ENCODE results near the gene UBAP2L. TPM values are rescaled to one million over a fixed set of nuclear protein-coding genes. Genes with fewer than 3 reads are reported as not detected.

UBAP2L gene, protein sequence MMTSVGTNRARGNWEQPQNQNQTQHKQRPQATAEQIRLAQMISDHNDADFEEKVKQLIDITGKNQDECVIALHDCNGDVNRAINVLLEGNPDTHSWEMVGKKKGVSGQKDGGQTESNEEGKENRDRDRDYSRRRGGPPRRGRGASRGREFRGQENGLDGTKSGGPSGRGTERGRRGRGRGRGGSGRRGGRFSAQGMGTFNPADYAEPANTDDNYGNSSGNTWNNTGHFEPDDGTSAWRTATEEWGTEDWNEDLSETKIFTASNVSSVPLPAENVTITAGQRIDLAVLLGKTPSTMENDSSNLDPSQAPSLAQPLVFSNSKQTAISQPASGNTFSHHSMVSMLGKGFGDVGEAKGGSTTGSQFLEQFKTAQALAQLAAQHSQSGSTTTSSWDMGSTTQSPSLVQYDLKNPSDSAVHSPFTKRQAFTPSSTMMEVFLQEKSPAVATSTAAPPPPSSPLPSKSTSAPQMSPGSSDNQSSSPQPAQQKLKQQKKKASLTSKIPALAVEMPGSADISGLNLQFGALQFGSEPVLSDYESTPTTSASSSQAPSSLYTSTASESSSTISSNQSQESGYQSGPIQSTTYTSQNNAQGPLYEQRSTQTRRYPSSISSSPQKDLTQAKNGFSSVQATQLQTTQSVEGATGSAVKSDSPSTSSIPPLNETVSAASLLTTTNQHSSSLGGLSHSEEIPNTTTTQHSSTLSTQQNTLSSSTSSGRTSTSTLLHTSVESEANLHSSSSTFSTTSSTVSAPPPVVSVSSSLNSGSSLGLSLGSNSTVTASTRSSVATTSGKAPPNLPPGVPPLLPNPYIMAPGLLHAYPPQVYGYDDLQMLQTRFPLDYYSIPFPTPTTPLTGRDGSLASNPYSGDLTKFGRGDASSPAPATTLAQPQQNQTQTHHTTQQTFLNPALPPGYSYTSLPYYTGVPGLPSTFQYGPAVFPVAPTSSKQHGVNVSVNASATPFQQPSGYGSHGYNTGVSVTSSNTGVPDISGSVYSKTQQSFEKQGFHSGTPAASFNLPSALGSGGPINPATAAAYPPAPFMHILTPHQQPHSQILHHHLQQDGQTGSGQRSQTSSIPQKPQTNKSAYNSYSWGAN
- 58.4 and 63.2 TPM in 2 replicates for total RNA-seq

DNA sequence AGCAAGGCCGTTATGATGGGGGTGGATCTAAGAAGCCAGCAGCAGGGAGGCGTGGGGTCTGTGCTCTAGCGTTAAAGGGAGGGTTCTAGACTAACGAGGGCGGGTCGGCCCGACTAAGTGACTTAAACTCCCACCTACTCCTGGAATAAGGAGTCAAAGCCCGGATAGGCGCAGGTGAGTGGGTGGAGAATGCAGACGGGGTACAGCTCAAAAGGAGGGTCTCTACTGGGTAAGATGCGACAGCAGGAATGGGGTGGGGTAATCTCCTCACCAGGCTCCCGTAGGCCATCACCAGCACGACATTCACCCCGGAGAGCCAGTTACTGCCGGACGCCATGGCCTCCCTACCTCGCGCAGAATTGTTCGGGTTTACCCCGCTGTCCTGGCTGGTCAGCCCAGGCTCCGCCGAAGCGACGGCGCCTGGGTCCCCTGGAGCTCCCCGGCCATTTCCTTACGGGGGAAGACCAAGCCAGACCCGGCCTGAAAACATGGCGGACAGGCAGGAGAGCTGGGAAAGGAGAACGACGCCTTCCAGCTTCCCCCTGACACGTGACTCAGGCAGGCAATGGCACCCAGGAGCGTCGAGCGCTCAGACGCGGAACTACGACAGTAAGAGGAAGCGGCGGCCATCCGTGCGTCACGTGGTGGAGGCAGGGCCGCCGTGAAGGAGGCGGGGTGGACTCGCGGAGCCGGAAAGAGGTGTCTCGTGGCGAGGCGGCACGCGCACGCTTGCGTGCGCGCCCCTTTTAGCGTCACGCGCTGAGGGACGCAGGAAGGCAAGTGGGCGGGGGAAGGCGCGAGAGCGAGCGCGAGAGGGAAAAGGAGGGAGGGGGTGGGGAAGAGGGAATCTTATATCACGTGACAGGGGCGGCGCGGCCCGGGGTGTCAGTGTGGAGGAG lies at the start of gene UBAP2L:
Gene UBAP2L, plus strand, starts transcription at position 885 of the 899 bp plus-strand sequence. CDS start 4,169 bp downstream, outside the sequence.

DNA sequence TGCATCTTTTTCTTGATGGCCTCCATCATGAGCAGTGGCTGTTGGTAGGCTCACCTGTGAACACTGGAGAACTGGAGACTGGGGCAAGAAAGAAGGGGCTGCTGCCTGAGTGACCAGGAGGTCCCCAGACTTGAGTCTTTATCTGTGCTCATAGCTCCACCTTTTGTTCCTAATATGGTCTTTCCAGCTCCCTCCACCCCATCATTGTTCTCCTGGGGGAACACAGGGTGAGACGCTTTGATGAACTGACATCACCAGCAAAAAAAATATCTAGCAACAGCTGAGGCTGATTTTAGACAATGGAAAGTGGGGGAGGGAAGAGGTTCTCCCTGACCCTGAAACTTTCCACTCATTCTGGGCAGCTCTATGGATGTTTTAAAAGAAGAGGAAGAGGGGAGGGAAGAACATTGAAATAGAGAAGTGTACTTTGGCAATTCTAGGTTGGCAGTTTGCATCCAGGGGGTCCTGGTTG lies 28.7 kb upstream of the UBAP2L start, which contains the start of gene TPM3:
Gene TPM3, minus strand, starts transcription at position 111 of the 472 bp plus-strand sequence. Its CDS starts 82 bp downstream, at position 29.

DNA sequence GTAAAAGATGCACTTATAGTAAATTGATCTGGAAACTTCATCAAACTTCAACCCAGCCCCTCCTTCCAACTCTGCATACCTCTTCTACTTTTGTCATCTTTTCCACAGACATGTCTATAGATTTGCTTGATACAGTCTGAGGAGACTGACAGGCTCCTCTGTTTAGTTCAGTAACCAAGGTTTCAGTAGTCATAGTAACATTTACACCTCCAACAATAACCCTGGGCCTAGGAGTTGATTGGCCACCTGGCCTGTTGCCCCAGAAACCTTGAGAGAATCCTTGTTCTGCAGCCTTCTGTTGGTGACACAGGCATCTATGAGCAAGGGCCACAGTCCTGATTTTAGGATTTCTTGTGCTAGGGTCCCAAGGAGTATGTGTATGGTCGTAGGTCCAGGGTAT lies 14.6 kb upstream of the UBAP2L start, which contains the start of gene CFAP141:
Gene CFAP141, minus strand, starts transcription at position 138 of the 400 bp plus-strand sequence. Its CDS starts 26 bp downstream, at position 112.

DNA sequence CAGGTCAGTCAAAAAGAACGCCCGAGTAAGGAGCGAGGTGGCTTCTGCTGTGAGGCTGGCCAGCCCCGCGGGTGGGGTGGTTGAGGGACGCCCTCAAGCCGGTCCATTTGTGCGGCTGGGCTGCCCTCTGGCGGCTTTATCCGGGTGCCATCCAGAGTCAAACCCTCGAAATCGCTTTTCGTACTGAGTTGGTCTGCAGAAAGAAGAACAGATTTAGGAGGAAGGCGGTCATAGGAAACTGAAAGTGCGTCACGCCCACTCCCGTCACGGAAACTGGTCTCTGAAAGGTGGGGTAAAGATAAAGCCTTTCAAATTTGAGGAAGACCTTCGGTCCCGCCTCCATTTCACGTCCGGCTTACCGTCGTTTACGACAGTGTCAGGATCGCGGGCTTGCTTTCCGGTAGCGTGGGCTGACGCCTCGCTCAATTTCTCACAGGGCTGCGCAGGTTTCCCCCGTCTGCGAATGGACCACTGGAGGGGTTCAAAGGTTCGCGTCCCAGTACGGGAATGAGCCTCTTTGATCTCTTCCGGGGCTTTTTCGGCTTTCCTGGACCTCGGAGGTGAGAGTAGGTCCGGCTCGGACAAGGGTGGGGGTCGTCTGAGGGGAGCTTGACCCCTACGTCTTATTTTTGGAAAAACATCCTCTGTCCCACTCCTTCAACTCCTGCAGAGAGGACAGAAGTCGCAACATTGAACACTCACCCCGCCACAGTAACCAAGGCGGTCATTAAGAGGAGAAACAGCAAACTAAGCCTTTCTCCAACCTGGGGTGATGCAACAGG lies 51.7 kb downstream of the UBAP2L start, which contains the start of gene HAX1:
Gene HAX1, plus strand, starts transcription at position 413 of the 782 bp plus-strand sequence. Its CDS starts 95 bp downstream, at position 508.

Other genes starting within 250 kb of the UBAP2L start
- 249 and 263 TPM in 2 replicates for gene JTB, start 243.3 kb upstream of the UBAP2L start, total RNA-seq
- 52.4 and 103 TPM in 2 replicates for gene RAB13, start 234.6 kb upstream of the UBAP2L start, total RNA-seq
- gene RPS27, start 230.2 kb upstream of the UBAP2L start, total RNA-seq, result 2,589 and 3,794 TPM in 2 replicates
- not detected in 2 replicates for gene NUP210L, start 65.9 kb upstream of the UBAP2L start, total RNA-seq
- 240 and 554 TPM in 2 replicates for gene TPM3, start 28.9 kb upstream of the UBAP2L start, total RNA-seq
- gene CFAP141, start 14.6 kb upstream of the UBAP2L start, total RNA-seq, result not detected in 2 replicates
- gene HAX1, start 51.7 kb downstream of the UBAP2L start, total RNA-seq, result 58.5 and 156 TPM in 2 replicates
- under 0.01 TPM in 1 of 2 replicates, not detected in the other for gene AQP10, start 100.1 kb downstream of the UBAP2L start, total RNA-seq
- gene ATP8B2, start 104.6 kb downstream of the UBAP2L start, total RNA-seq, result 62.4 and 64.0 TPM in 2 replicates
- 1.3 and 12.2 TPM in 2 replicates for gene IL6R, start 184.4 kb downstream of the UBAP2L start, total RNA-seq